ELR (cell line): ENCODE results near the gene NEK11.

Experiments
- DNase-seq: peaks from one replicate; pipeline ENCODE4 v3.0.0-alpha.2; 2015; ENCODE audit warnings: low read depth

The NEK11 gene

DNA sequence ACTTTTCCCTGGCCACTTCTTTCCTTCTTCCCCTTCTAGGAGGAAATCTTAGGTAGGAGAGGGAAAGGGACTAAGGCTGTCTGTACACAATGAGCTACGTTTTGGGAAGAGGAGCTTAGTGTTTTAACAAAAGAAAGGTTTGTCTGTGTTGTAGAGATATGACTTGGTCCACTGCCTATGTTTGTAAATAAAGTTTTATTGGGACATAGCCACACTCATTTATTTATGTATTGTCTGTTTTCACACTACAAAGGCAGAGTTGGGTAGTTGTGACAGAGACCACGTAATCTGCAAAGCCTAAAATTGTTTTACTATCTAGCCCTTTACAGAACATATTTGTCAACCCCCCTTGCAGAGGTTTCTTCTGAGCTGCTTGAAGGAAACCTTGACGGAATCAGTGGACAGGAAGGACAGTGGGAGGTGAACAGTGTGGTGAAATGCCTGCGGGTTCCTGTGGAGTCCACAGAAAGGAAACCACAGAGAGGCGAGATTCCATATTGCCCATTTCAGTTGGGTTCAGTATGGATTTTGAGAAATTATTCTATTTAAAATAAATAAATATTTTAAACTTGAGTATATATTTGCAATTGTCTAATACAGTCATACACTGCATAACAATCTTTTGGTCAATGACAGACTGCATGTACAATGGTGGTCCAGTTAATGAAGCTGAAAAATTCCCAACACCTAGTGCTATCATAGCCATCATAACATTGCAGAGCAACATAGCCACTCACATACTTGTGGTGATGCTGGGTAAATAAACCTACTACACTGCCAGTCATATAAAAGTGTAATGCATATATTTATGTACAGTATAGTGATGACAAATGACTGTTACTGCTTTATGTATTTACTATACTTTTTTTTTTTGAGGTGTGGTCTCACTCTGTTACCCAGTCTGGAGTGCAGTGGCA is 197.0 kb downstream of the NEK11 start:
- no peak for DNase-seq

DNA sequence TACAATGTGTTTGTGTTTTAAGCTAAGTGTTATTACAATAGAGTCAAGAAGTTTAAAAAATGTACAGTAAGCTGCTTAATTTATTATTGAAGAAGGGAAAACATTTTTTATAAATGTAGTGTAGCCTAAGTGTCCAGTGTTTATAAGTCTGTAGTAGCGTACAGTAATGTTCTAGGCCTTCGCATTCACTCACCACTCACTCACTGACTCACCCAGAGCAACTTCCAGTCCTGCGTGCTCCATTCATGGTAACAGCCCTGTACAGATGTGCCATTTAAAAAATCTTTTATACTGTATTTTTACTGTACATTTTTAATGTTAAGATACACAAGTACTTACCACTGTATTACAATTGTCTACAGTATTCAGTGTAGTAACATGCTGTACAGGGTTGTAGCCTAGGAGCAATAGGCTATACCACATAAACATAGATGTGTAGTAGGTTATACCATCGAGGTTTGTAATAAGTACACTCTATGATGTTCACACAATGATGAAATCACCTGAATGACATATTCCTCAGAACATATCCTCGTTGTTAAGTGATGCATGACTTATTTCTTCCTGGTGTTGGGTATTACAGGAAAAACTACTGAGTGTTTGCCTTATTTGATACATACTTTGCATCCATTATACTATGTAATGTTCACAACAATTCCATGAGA is 198.3 kb downstream of the NEK11 start:
- peak; percentile 62 for DNase-seq

DNA sequence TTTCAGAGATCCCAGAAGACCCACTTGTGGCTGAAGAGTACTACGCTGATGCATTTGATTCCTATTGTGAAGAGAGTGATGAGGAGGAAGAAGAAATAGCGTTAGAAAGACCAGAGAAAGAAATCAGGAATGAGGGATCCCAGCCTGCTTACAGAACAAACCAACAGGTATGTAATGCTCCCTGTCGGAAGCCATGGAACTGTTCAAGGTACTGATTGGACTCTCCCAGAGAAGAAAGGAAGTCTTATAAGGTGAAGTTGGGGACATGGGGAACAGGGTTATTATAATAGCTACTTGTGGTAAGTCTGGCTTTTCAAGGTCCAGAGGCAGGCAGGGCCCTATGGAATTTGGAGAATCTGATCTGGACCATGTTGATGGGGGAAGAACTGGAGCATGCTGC is 201.8 kb downstream of the NEK11 start:
- no peak for DNase-seq

DNA sequence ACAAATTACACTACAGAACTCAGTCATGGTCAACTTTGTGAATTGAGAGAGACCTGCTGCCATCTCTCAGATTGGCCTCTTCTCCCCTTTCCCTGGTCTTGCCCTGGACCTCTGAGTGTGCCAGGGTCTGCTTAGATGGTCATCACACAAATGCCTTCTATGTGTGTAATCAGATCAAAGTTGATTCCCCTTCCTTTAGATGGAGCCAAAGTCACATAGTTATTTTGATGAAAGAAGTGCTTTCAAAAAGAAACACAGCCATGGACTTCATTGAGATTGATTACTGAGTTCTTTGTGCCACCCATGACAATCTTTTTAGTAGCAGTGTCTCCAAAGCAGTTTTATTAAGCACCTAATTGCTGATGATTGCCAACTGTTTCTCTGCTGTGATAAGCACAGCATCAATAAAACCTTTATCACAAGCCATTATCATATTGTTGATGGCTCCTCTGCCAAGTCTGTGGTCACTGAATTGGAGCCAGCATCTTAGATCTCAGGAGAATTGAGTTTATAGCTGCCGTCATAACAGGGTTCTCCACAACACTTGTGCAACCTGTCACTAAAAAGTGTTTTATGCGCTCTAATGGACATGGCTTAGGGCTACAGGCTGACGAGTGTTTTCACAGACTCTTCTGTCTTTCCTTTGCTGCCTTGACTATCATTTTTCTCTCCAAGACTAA is 205.2 kb downstream of the NEK11 start:
- peak; percentile 24 for DNase-seq

DNA sequence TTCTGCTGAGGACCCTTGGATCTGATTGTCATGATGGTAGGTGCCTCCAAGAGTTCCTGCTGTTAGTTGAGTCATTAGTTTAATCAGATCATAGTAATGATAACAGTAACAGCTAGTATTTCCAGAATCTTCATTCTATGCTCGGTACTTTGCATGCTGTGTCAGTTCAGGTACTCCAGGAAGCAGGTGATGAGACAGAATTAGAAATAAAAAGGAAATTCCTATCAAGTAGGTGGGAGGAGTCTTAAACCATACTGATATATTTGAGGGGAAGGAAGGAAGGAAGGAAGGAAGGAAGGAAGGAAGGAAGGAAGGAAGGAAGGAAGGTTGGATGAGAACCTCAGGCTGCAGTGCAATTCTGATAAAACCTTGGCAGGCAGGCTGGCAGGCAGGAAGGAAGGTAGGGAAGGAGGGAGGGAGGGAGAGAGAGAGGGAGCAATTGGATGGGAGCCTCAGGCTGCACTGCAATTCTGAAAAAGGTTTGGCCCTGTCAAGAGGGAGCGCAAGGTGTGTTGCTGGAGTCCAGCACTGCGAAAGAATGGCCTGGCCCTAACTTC is 206.1 kb downstream of the NEK11 start:
- no peak for DNase-seq

DNA sequence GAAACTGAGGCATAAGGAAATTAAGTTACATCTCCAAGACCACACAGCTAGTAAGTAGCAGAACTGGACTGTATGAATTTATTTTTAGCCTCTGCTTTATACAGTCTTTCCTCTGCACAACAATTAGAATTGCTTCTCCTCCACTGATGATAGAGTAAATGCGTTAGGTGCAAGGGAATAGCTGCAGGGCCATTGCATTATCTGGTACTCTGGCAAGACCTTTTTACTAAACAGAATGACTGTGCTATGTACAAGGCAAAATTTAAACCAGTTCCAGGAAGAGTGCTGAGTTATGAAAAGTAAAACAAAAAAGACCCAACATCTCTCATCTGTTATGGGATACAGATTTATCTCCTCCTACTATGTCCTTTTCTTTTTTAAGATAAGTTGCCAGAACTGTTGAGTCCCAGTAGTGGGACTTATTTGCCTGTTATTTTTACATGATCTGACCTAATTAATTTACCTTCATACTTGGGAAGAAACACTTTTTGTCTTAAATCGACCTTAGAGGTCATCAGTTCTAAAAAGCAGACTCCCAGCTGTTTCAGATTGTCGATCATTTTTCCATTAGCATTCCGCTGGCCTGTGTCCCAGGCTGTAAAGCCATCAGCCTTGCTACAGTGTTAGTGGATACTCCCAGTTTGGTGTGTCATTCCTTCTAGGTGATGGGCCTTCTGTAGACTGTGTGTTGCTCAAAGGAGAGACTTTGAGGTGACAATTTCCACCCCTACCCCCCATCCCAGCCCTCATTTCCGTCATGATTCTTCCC is 207.4 kb downstream of the NEK11 start:
- no peak for DNase-seq

DNA sequence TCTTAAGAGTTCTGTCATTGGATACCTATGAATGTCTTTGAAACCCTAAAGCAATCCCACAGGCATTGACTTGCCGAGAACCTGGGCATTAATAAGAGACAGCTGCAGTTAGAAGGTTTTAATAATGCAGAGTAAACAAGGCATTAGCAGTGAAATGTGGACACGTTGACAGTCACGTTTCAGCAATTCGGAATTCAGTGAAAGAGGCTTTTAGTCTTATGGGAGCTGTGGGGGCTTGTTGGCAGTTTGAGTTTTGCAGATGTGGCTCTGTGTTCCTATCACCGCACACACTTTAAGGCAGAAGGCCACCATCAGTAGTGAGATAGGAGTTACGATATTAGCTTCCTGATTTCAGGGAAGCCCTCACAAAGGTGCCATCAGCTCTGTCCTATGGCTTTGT is 209.7 kb downstream of the NEK11 start:
- no peak for DNase-seq

DNA sequence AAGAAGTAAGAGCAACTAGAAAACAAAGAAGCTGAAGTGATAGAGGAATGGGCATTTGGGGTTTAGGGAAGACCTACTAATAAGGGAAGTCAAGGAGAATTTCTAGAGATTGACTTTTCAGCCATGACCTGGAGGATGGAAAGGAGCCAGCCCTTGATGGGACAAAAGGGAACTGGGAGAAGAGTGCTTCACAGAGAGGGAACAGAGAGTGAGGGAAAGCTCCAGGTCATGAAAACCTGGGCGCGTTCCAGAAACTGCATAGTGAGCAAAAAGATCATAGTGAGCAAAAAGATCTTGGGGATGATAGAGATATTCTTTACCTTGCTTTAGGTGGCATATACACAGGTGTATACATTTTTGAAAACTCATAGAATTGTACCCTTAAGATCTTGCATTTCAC is 211.8 kb downstream of the NEK11 start:
- DNase-seq = no peak

DNA sequence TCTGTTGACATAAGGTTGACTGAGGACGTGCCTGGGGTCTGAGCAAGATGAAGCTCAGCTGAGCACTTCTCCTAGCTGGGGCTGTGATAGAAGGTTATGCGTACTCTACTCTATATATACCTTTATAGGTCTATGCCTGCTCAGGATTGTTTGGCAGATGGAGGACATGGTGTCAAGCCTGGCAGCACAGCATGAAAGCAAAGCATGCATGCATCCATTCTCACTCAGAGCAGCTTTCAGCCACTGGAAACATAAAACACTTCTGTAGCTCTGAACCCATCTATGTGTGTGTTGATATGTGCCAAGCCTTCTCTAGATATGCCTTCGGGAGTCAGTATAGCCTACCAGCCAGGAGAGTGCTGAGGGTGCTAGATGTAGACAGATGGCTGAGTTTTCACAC is 212.6 kb downstream of the NEK11 start:
- DNase-seq = no peak

DNA sequence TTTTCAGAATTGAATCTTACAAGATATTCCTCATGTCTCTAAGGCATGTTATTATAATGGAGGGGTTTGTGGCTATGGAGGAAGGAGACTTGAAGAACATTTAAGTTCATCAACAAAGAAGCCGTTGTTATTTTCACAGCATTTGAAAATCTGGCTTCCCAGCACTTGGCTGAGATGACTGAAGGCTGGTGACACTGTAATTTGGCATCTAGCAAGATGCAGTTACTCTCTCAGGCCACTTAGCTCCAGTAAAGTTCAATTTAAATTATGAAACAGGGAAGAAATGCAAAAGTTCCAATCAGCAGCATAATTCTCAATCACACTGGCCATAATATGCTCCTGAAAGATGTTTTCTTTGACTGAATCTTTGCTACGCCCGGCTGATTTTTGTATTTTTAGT is 215.5 kb downstream of the NEK11 start:
- no peak for DNase-seq

DNA sequence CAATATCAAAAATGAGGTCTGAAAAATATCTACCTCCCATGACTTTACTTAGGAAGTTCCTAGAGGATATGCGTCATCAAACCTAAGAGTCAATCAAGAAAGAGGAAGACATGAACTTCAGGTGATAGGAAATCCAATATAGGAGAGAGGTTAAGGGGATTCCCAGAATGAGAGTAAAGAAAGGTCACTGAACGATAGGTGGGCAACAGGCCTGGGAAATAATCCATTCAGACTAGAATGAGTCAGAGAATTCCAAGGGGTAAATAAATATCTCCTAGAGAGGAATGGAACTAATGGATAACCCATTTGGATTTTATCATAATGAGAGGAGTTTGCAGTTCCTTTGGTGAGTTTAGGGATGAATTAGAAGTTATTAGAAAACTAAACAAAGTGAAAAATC is 223.8 kb downstream of the NEK11 start:
- no peak for DNase-seq

DNA sequence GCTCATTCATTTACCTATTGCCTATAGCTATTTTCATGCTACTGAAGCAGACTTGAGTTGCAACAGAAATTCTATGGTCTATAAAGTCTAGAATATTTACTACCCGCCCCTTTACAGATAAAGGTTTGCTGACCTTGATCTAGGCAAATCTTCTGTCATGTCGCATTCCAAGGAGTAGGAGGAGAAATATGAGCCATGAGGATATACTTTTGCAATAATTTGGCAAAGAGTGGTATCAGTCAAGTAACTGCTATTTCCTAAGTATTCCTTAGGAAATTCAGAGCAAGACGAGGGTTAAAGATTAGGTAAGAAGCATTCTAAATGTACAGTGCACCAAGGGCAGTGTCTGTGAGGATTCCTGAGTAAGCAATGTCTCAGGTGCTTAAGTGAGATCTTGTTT is 233.8 kb downstream of the NEK11 start:
- DNase-seq = no peak

DNA sequence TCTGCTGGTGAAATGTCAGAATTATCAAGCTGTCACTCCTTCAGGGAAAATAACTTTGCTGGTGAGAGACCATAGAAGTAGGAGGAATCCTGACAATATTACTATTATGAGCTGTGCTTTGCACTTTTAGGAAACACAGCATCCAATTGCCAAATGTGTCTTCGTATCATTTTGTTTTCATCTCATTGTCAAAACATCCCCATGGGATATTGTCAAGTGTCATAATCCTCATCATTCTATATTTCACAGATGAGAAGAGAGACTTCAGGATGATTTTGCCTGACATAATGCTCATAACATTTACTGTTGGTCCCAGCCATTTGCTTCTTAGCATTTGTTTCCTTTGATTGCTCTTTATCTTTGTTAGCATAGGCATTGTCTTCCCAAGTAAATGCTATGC is 234.4 kb downstream of the NEK11 start:
- no peak for DNase-seq

DNA sequence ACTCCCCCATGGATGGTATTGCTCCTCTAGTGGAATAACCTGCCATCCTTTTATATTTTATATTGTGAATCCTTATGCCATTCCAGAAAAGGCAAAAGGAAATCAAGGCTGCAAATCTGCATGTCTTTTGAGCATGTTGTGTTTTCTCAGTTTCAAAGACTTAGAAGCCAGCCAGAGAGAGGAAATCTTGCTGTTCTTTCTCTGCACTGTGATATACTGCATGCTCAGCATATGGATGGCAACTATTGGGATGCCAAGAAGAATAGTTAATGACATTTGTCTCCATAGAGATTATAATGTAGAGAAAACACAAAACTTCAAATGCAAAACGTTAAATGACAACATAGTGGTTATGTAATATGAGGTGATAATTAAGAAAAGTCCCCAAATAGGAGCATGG is 248.9 kb downstream of the NEK11 start:
- DNase-seq = no peak

DNA sequence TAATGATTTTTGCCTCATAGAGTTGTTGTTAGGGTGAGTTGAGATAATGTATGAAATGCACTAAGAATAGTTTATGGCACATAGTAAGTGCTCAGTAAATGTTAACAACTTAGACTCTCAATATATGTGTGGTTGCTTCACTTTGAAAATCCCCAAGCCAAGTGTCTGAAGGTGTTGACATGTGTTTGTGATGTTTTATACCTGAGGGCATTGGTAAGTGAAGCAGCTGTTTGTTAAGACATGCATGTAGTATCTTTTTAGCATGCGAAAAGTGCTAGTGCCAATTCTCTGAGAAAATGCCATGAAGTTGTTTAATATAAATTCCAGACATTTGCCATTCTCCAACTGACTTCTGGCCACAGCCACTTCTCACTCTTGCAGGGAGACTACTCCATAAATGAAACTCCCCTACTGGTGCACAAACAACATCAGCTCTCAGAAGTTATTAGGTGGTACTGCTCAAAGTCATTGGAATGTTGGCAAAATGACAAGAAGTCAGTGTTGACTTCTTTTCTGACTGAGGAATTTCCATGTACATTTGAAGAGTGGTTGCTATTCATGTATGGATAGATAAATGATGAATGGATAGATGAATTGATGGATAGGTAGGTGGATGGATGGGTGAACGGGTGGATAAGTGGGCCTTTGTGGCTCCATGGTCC is 251.3 kb downstream of the NEK11 start:
- peak; percentile 15 for DNase-seq

DNA sequence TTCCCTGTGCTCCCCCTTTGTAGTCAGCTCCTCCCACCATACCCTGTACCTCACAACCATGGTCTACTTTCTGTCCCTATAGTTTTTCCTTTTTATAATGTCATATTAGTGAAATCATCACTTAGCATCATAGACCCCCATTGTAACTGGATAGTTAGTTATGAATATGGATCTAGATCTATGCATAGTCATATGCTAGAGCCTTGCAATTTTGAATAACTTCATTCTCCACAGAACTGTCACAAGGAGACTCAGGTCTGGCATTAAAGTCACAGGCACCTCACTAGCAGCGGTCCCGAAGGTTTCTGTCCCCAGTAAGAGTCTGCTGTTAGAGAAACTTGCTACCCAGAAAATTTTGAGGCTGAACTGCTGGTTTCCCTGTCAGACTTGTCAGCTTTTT is 252.9 kb downstream of the NEK11 start:
- DNase-seq = no peak

DNA sequence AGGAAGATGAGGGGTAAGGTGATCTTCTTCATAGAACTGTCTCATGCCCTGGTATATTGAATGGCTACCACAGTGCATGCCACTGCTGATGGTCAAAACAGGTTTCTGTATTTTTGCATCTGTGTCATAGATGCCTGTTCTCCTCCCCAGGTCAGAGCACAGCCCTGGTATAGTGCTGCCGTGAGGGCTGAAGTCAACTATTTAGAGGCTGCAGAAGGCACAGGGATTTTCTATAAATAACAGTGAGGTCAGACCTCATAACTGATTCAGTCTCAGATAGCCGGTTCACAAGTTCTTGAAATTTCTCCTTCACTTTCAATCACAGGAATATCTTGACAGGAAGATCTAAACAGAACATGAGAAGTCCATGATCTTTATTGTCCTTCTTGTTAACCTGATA is 255.7 kb downstream of the NEK11 start:
- no peak for DNase-seq

DNA sequence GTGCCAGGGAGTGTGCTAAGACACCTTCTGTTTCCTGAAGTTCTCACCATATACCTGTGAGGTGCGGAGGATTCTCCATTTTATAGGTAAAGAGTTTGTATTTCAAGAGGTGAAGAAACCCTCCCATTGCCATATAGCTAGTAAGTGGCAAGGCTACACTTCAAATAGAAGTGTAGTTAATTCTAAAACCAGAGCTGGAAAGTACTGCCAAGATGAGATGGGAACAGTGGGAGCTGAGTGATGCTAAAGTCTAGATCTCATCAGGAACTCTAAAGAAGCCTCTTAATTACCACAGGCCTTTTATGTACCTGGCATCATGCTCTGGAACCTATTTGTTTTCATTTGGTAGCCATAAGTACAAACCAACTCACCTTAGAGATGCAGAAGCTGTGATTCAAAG is 256.3 kb downstream of the NEK11 start:
- DNase-seq = no peak

DNA sequence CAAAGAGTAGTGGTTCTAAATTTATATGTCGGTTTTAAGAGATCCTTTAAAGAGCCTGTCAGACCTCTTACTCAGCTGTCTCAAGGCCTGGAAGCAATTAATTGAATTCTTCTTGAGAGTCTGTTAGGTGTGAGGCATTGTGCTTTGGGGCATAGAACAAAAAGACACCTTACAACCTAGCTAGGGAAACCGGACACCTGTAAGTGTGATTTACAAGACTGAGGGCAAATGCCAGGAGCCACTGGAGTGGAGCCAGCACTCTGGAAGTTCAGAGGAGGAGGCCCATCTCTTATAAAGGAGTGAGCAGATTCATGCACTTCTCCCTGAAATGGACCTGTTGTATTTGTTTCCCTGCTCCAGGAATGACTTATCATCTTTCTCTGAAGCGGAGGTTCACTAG is 257.2 kb downstream of the NEK11 start:
- DNase-seq = no peak

DNA sequence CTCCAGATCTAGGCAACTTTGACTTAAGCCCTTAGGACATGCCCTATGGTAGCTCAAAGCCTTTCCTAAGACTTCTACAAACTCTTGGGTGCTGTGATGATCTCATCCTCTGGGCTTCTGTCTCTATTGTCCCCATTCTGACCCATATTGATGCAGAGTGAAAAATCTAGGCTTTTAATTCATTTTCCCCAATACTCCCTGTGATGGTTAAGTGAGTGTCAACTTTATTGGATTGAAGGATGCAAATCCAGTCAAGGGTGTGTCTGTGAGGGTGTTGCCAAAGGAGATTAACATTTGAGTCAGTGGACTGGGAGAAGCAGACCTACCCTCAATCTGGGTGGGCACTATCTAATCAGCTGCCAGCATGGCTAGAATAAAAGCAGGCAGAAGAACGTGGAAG is 257.6 kb downstream of the NEK11 start:
- DNase-seq = no peak

DNA sequence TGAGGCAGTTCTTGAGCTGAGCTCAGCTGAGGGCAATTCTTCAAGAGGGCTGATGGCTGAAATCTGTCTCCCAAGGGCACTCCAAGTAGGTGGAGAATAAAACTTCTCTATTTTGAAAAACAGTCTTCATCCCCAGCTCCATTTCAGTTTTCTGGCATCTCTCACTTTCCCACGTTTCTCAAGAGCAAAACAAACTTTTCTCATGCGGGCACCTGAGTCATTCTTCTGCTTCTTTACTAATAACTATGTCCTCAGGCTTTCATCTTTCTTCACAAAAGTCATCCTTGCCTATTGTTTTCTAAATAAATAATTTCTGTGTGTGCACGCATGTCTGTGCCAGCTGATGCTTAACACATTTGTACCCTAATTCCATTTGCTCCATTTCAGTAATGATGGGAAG is 258.8 kb downstream of the NEK11 start:
- no peak for DNase-seq
